HL-60 (cell line): ENCODE measurements around the gene ACTR3C.
A peak's percentile ranks its signal among the peaks of the same experiment; 100 is the strongest.

ENCODE experiments used
- DNase-seq, 2 experiments: peaks; one replicate each; pipeline ENCODE4 v3.0.0-alpha.2; 2010 to 2020; ENCODE audit warnings: low read depth in 1 of 2, low spot score in 1 of 2
- H3K27ac ChIP-seq: fragments of 250-450 bp; sonication (Bioruptor Pico); replicated peaks from 2 replicates; pipeline ENCODE4 v1.5.1; 2020; ENCODE audit warnings: mild to moderate bottlenecking, moderate library complexity
- H3K27me3 ChIP-seq: fragments of 250-450 bp; sonication (Bioruptor Pico); 2 replicates; pipeline ENCODE4 v1.5.1; 2021; ENCODE audit warnings: mild to moderate bottlenecking, moderate library complexity; ENCODE audit not compliant: insufficient read depth, poor library complexity, severe bottlenecking
- H3K4me3 ChIP-seq: replicated peaks from 2 replicates; pipeline ENCODE4 v1.5.1; 2011; ENCODE audit warnings: mild to moderate bottlenecking, control low read depth, low read length; ENCODE audit not compliant: insufficient read depth
- CTCF ChIP-seq: IDR thresholded peaks from one replicate; pipeline ENCODE4 v1.5.1; 2011; ENCODE audit warnings: low read length, control low read depth, inconsistent platforms; ENCODE audit not compliant: insufficient read depth
- GABPA ChIP-seq: IDR thresholded peaks from 2 replicates; pipeline ENCODE4 v1.6.1; 2012; ENCODE audit warnings: low read depth
- POLR2AphosphoS5 ChIP-seq: IDR thresholded peaks from 2 replicates; pipeline ENCODE4 v1.6.1; 2012; ENCODE audit warnings: low read depth
- REST ChIP-seq: IDR thresholded peaks from 2 replicates; pipeline ENCODE4 v1.6.1; 2012; ENCODE audit warnings: low read depth; ENCODE audit not compliant: insufficient replicate concordance
- SPI1 ChIP-seq: IDR thresholded peaks from 2 replicates; pipeline ENCODE4 v1.6.1; 2012; ENCODE audit warnings: low read depth, mild to moderate bottlenecking, borderline replicate concordance

ACTR3C gene

GRCh38 chr7:150365194-150365593, 41.8 kb upstream of the ACTR3C start:
- no peak overlapping the region for H3K4me3 ChIP-seq
- TF ChIP-seq CTCF (no peak), REST (no peak), SPI1 (no peak), POLR2AphosphoS5 (no peak), GABPA (no peak)
- no peaks in the 10 kb centered on the region for H3K27me3 ChIP-seq
- no peak for DNase-seq
- H3K27ac ChIP-seq: peak overlapping the region; percentile 100

GRCh38 chr7:150363872-150364271, 40.5 kb upstream of the ACTR3C start:
- peak; percentile 68; the same call in 1 of the 2 replicates for TF ChIP-seq SPI1
- TF ChIP-seq GABPA: no peak
- TF ChIP-seq POLR2AphosphoS5: peak; percentile 61; the same call in 1 of the 2 replicates
- no peaks in the 10 kb centered on the region for H3K27me3 ChIP-seq
- DNase-seq: peak in 1 of 2 experiments; percentile 80
- H3K4me3 ChIP-seq: no peak overlapping the region
- peak overlapping the region; percentile 100 for H3K27ac ChIP-seq

GRCh38 chr7:150363370-150363769, 40.0 kb upstream of the ACTR3C start:
- no peaks in the 10 kb centered on the region for H3K27me3 ChIP-seq
- TF ChIP-seq POLR2AphosphoS5: no peak
- no peak for TF ChIP-seq GABPA
- peak overlapping the region; percentile 100 for H3K27ac ChIP-seq
- no peak for DNase-seq
- H3K4me3 ChIP-seq: no peak overlapping the region

- TF ChIP-seq SPI1: no peak
- no peak for TF ChIP-seq CTCF
- TF ChIP-seq POLR2AphosphoS5: no peak
- no peak for TF ChIP-seq GABPA
- no peak for TF ChIP-seq REST
- Histone ChIP-seq H3K4me3 (no peak overlapping the region), H3K27ac (no peak overlapping the region), H3K27me3 (no peaks in the 10 kb centered on the region)
- DNase-seq: no peak
Measured at GRCh38 chr7:150361807-150362621, 38.7 kb upstream of the ACTR3C start.
